DND-41 (cell line): Measurements from ENCODE around the gene MACROD2.

Experiments
- ATAC-seq: fragments of 200-7000 bp; cut with Tn5 transposase; 3 replicates; pipeline ENCODE4 v1.9.1; 2021; ENCODE audit warnings: low read depth; ENCODE audit not compliant: insufficient read depth
- DNase-seq: peaks from one replicate; pipeline ENCODE4 v3.0.0-alpha.2; 2020
- H2AFZ ChIP-seq: 2 replicates; pipeline ENCODE4 v1.6.0; 2012; ENCODE audit warnings: low read depth, low read length
- H3K27ac ChIP-seq: 2 replicates; pipeline ENCODE4 v1.5.1; 2012; ENCODE audit warnings: low read length, inconsistent platforms
- H3K27me3 ChIP-seq: fragments of 200-600 bp; sonication (generic); 2 replicates; pipeline ENCODE4 v1.6.0; 2012; ENCODE audit warnings: low read length, mild to moderate bottlenecking, inconsistent platforms; ENCODE audit not compliant: insufficient read depth, poor library complexity
- H3K36me3 ChIP-seq: 2 replicates; pipeline ENCODE4 v1.5.1; 2012; ENCODE audit warnings: low read length, inconsistent platforms; ENCODE audit not compliant: insufficient read depth
- H3K4me1 ChIP-seq: 2 replicates; pipeline ENCODE4 v1.5.1; 2012; ENCODE audit warnings: mild to moderate bottlenecking, low read length; ENCODE audit not compliant: insufficient read depth
- H3K4me2 ChIP-seq: 2 replicates; pipeline ENCODE4 v1.6.0; 2012; ENCODE audit warnings: mild to moderate bottlenecking, moderate library complexity, low read length, inconsistent platforms; ENCODE audit not compliant: insufficient read depth
- H3K4me3 ChIP-seq, 2 experiments: fragments of 200-600 bp in 1 of 2; shearing (Covaris generic) in 1 of 2; 2 replicates each; pipeline ENCODE4 v1.5.1; 2012 to 2016; ENCODE audit warnings: inconsistent platforms in 2 of 2, low read length in 2 of 2, mild to moderate bottlenecking in 2 of 2, low read depth in 1 of 2, moderate library complexity in 1 of 2
- H3K79me2 ChIP-seq: 2 replicates; pipeline ENCODE4 v1.6.0; 2012; ENCODE audit warnings: low read length, inconsistent platforms; ENCODE audit not compliant: insufficient read depth
- H3K9ac ChIP-seq: 2 replicates; pipeline ENCODE4 v1.6.0; 2012; ENCODE audit warnings: low read depth, mild to moderate bottlenecking, inconsistent platforms, low read length, moderate library complexity
- H3K9me3 ChIP-seq: 2 replicates; pipeline ENCODE4 v1.5.1; 2012; ENCODE audit warnings: low read length, moderate library complexity, mild to moderate bottlenecking, inconsistent platforms; ENCODE audit not compliant: insufficient read depth, severe bottlenecking
- H4K20me1 ChIP-seq: 2 replicates; pipeline ENCODE4 v1.6.0; 2012; ENCODE audit warnings: low read length; ENCODE audit not compliant: insufficient read depth
- CTCF ChIP-seq: IDR thresholded peaks from 2 replicates; pipeline ENCODE4 v1.5.1; 2012; ENCODE audit warnings: borderline replicate concordance, low read length, moderate library complexity, mild to moderate bottlenecking; ENCODE audit not compliant: poor library complexity, severe bottlenecking; ENCODE audit errors: extremely low read depth
- EZH2 ChIP-seq: IDR thresholded peaks from 3 replicates; pipeline ENCODE4 v1.6.1; 2012; ENCODE audit warnings: borderline replicate concordance, low read depth, mild to moderate bottlenecking, moderate library complexity, low read length, inconsistent platforms; ENCODE audit not compliant: severe bottlenecking

The MACROD2 gene

GRCh38 chr20:14724468-14724867, 729.2 kb downstream of the MACROD2 start:
- no peaks in the 10 kb centered on the region for H3K27me3 ChIP-seq

GRCh38 chr20:14726591-14726990, 731.3 kb downstream of the MACROD2 start:
- no peaks in the 10 kb centered on the region for H3K36me3 ChIP-seq

More at GRCh38 chr20:14724468-14724867, 729.2 kb downstream of the MACROD2 start:
- Histone ChIP-seq H3K4me3 (no peak overlapping the region), H3K4me1 (no peaks in the 10 kb centered on the region), H2AFZ (no peak overlapping the region), H3K9me3 (no peaks in the 10 kb centered on the region), H3K79me2 (no peaks in the 10 kb centered on the region), H3K36me3 (no peaks in the 10 kb centered on the region), H3K27ac (no peak overlapping the region), H4K20me1 (no peaks in the 10 kb centered on the region), H3K4me2 (no peak overlapping the region), H3K9ac (no peak overlapping the region)
- no peak for ATAC-seq
- TF ChIP-seq CTCF, result no peak
- no peak for DNase-seq

GRCh38 chr20:14727485-14728150, 732.3 kb downstream of the MACROD2 start:
- Histone ChIP-seq H3K9ac (no peak overlapping the region), H3K27ac (no peak overlapping the region), H4K20me1 (no peaks in the 10 kb centered on the region), H3K4me3 (no peak overlapping the region), H3K4me1 (no peaks in the 10 kb centered on the region), H3K79me2 (no peaks in the 10 kb centered on the region), H3K4me2 (no peak overlapping the region), H3K27me3 (no peaks in the 10 kb centered on the region), H3K9me3 (no peaks in the 10 kb centered on the region), H2AFZ (no peak overlapping the region), H3K36me3 (no peaks in the 10 kb centered on the region)
- ATAC-seq, result no peak
- no peak for DNase-seq
- TF ChIP-seq CTCF, result no peak
- no peak for TF ChIP-seq EZH2

More at GRCh38 chr20:14726591-14726990, 731.3 kb downstream of the MACROD2 start:
- DNase-seq (no peak), ATAC-seq (no peak)
- Histone ChIP-seq H3K79me2 (no peaks in the 10 kb centered on the region), H3K4me3 (no peak overlapping the region), H3K27me3 (no peaks in the 10 kb centered on the region), H3K4me2 (no peak overlapping the region), H3K9ac (no peak overlapping the region), H3K9me3 (no peaks in the 10 kb centered on the region), H3K27ac (no peak overlapping the region), H3K4me1 (no peaks in the 10 kb centered on the region), H4K20me1 (no peaks in the 10 kb centered on the region), H2AFZ (no peak overlapping the region)
- TF ChIP-seq EZH2 (no peak), CTCF (no peak)

- no peaks in the 10 kb centered on the region for H3K79me2 ChIP-seq
- no peak overlapping the region for H3K4me3 ChIP-seq
- H4K20me1 ChIP-seq, result no peaks in the 10 kb centered on the region
- H3K4me2 ChIP-seq, result no peak overlapping the region
- H3K4me1 ChIP-seq, result no peaks in the 10 kb centered on the region
- H3K36me3 ChIP-seq, result no peaks in the 10 kb centered on the region
- ATAC-seq (no peak), DNase-seq (no peak)
- no peak overlapping the region for H2AFZ ChIP-seq
- no peaks in the 10 kb centered on the region for H3K27me3 ChIP-seq
- TF ChIP-seq EZH2 (no peak), CTCF (no peak)
- H3K9me3 ChIP-seq, result no peaks in the 10 kb centered on the region
- no peak overlapping the region for H3K9ac ChIP-seq
- H3K27ac ChIP-seq, result no peak overlapping the region
Measured at GRCh38 chr20:14729390-14729789, 734.1 kb downstream of the MACROD2 start.
